Anterior cingulate cortex (tissue), 58 donors: ENCODE measurements around the gene PLA2G7.

Experiments
- DNase-seq, 58 donors: peaks; one replicate each; lab custom pipeline; 2025; lab: John Stamatoyannopoulos, UW

The PLA2G7 gene

GRCh38 chr6:46690141-46690755 lies 44.9 kb downstream of the PLA2G7 start:
- no peak for DNase-seq

- no peak for DNase-seq
Observed at GRCh38 chr6:46689657-46690056, 45.5 kb downstream of the PLA2G7 start.

- DNase-seq = no peak
Observed at GRCh38 chr6:46688966-46689335, 46.2 kb downstream of the PLA2G7 start.

GRCh38 chr6:46688117-46688965 lies 46.8 kb downstream of the PLA2G7 start:
- DNase-seq = no peak

GRCh38 chr6:46687619-46688097 lies 47.5 kb downstream of the PLA2G7 start, which contains the start of gene TDRD6:
TDRD6 (plus strand) TSS chr6:46687885; CDS start chr6:46688129, 244 bp downstream.
- DNase-seq = no peak

- DNase-seq = no peak
Observed at GRCh38 chr6:46684771-46685170, 50.4 kb downstream of the PLA2G7 start.

- no peak for DNase-seq
Observed at GRCh38 chr6:46677314-46677654, 57.9 kb downstream of the PLA2G7 start.

- DNase-seq = no peak
Observed at GRCh38 chr6:46676604-46677313, 58.4 kb downstream of the PLA2G7 start.

- no peak for DNase-seq
Observed at GRCh38 chr6:46674410-46674809, 60.8 kb downstream of the PLA2G7 start.

- DNase-seq = no peak
Observed at GRCh38 chr6:46667377-46667776, 67.8 kb downstream of the PLA2G7 start.

GRCh38 chr6:46661483-46661882 lies 73.7 kb downstream of the PLA2G7 start:
- no peak for DNase-seq

- no peak for DNase-seq
Observed at GRCh38 chr6:46657642-46658041, 77.5 kb downstream of the PLA2G7 start.

GRCh38 chr6:46655803-46656202 lies 79.4 kb downstream of the PLA2G7 start:
- DNase-seq = peak in 1 of 58 donors; percentile 2
